Thyroid gland (tissue), 4 donors: Measurements from ENCODE around the gene ATP7B. TPM values are rescaled to one million over a fixed set of nuclear protein-coding genes. Genes with fewer than 3 reads are reported as not detected.

Experiments used
- DNase-seq, 2 donors: peaks; one replicate each; pipeline ENCODE4 v3.0.0-alpha.2; 2019
- H3K27ac ChIP-seq, 3 donors: fragments of 200-600 bp; sonication (generic); 1 replicate in 2 of 3; 2 replicates in 1 of 3; pipeline ENCODE4 v1.5.1; 2016 to 2019; ENCODE audit warnings: mild to moderate bottlenecking in 1 of 3, moderate library complexity in 1 of 3
- H3K27me3 ChIP-seq: fragments of 200-600 bp; sonication (generic); one replicate; pipeline ENCODE4 v1.5.1; 2019
- H3K36me3 ChIP-seq, 2 donors: fragments of 200-600 bp; sonication (generic); one replicate each; pipeline ENCODE4 v1.5.1; 2016 to 2019
- H3K4me1 ChIP-seq, 2 donors: fragments of 200-600 bp; sonication (generic); one replicate each; pipeline ENCODE4 v1.5.1; 2017 to 2019
- H3K4me3 ChIP-seq, 3 donors: fragments of 200-600 bp; sonication (generic); replicated peaks in 1 of 3; 1 replicate in 2 of 3; 2 replicates in 1 of 3; pipeline ENCODE4 v1.5.1; 2016; ENCODE audit warnings: mild to moderate bottlenecking in 1 of 3
- H3K9me3 ChIP-seq: fragments of 200-600 bp; sonication (generic); one replicate; pipeline ENCODE4 v1.5.1; 2017
- CTCF ChIP-seq, 6 experiments: fragments of 200-600 bp in 3 of 6; fragments of 450-650 bp in 3 of 6; sonication (generic) in 3 of 6; IDR thresholded peaks; one replicate each; pipeline ENCODE4 v1.5.1; 2016 to 2019; ENCODE audit warnings: antibody characterized with exemption in 6 of 6, mild to moderate bottlenecking in 2 of 6, inconsistent platforms in 1 of 6, moderate library complexity in 1 of 6
- POLR2A ChIP-seq, 2 donors: fragments of 450-650 bp; IDR thresholded peaks; one replicate each; pipeline ENCODE4 v1.6.1; 2017; ENCODE audit warnings: antibody characterized with exemption in 2 of 2, mild to moderate bottlenecking in 2 of 2, moderate library complexity in 1 of 2
- WGBS, 2 donors: methylation state at CpG; one replicate each; pipeline ENCODE4 v1.1.5; 2017; 5-methylcytosine and 5-hydroxymethylcytosine counted together
- intact Hi-C: fragments of 100-400 bp; cut with DNase I; formaldehyde crosslinking; loops from one replicate; pipeline ENCODE4 v1.15.1; 2023
- total RNA-seq, 4 donors: library from RNA; depleted of rRNA; stranded (reverse); fragments of >200 nt; gene quantifications; one replicate each; pipeline ENCODE4 v1.2.3, GENCODE V29; 2016

The ATP7B gene
- total RNA-seq, 4 donors from 2014 or later: 3.8 to 10.1 (median 5.6) TPM

- peaks cover 15 to 20% of the 10 kb centered on the region in 2 donors for H3K36me3 ChIP-seq
- TF ChIP-seq POLR2A (IDR thresholded peaks at IDR 0.05) (no peak), CTCF (IDR thresholded peaks at IDR 0.05) (no peak)
- no peaks in the 10 kb centered on the region for H3K9me3 ChIP-seq
- DNase-seq: no peak
- no peak overlapping the region for H3K4me3 ChIP-seq
- H3K27me3 ChIP-seq: no peaks in the 10 kb centered on the region
- no peak overlapping the region for H3K27ac ChIP-seq
- intact Hi-C loops: no loop called here
- H3K4me1 ChIP-seq: no peaks in the 10 kb centered on the region
- 98 to 99% methylated on average over 2 of the region's 2 CpGs for WGBS, 2 donors
Measured at GRCh38 chr13:52022356-52022755, 11.1 kb upstream of the ATP7B start.

- Histone ChIP-seq H3K27me3 (no peaks in the 10 kb centered on the region), H3K27ac (no peak overlapping the region), H3K36me3 (peaks cover 15 to 20% of the 10 kb centered on the region in 2 donors), H3K4me1 (no peaks in the 10 kb centered on the region), H3K4me3 (no peak overlapping the region), H3K9me3 (no peaks in the 10 kb centered on the region)
- intact Hi-C loops: no loop called here
- no peak for DNase-seq
- TF ChIP-seq POLR2A (IDR thresholded peaks at IDR 0.05) (no peak), CTCF (IDR thresholded peaks at IDR 0.05) (no peak)
- 93 to 94% methylated on average over 3 of the region's 3 CpGs for WGBS, 2 donors
Measured at GRCh38 chr13:52020191-52020590, 8.9 kb upstream of the ATP7B start.

GRCh38 chr13:52016296-52016695 lies 5.0 kb upstream of the ATP7B start:
- Histone ChIP-seq H3K4me1 (peaks cover 0 to 8% of the 10 kb centered on the region in 2 donors), H3K9me3 (no peaks in the 10 kb centered on the region), H3K27me3 (no peaks in the 10 kb centered on the region), H3K27ac (no peak overlapping the region), H3K4me3 (no peak overlapping the region), H3K36me3 (peaks cover 10 to 11% of the 10 kb centered on the region in 2 donors)
- intact Hi-C loops: loop anchor here (10.0 kb wide), 1 partner anchor 201 kb away; no protein-coding TSS in a partner anchor
- WGBS, 2 donors: 97 to 98% methylated on average over 3 of the region's 3 CpGs
- TF ChIP-seq POLR2A (IDR thresholded peaks at IDR 0.05): no peak
- TF ChIP-seq CTCF (IDR thresholded peaks at IDR 0.05): no peak
- no peak for DNase-seq

GRCh38 chr13:52012512-52012836 lies 1.2 kb upstream of the ATP7B start:
- TF ChIP-seq POLR2A (IDR thresholded peaks at IDR 0.05): no peak
- no peak for TF ChIP-seq CTCF (IDR thresholded peaks at IDR 0.05)
- no peak for DNase-seq
- Histone ChIP-seq H3K27me3 (no peaks in the 10 kb centered on the region), H3K4me1 (peaks cover 7 to 15% of the 10 kb centered on the region in 2 donors), H3K36me3 (no peaks in the 10 kb centered on the region), H3K9me3 (no peaks in the 10 kb centered on the region), H3K4me3 (peak overlapping the region; percentile 23 to 80 (median 74)), H3K27ac (peak overlapping the region in 1 of 3 donors; percentile 78)
- WGBS, 2 donors: 0 to 1% methylated on average over 8 of the region's 8 CpGs
- intact Hi-C loops: loop anchor here (10.0 kb wide), 1 partner anchor 198 kb away; no protein-coding TSS in a partner anchor

GRCh38 chr13:52011632-52012511 lies 622 bp upstream of the ATP7B start, which contains the start of gene ALG11:
ALG11 (plus strand) TSS chr13:52012398; CDS start chr13:52012419, 21 bp downstream.
- TF ChIP-seq CTCF (IDR thresholded peaks at IDR 0.05): peak in 1 of 6 experiments; percentile 2
- TF ChIP-seq POLR2A (IDR thresholded peaks at IDR 0.05): peak in 1 of 2 donors; percentile 46
- peak; percentile 100 for DNase-seq
- 0 to 2% methylated on average over 18 to 35 of the region's 82 CpGs for WGBS, 2 donors
- Histone ChIP-seq H3K27ac (peak within 1 kb of the TSS in 2 of 3 donors; percentile 34 to 78), H3K36me3 (no peaks in the 10 kb centered on the region), H3K4me1 (peaks cover 7 to 15% of the 10 kb centered on the region in 2 donors), H3K9me3 (no peaks in the 10 kb centered on the region), H3K27me3 (no peaks in the 10 kb centered on the region), H3K4me3 (peak within 1 kb of the TSS; percentile 74 to 97 (median 80))
- intact Hi-C loops: loop anchor here (10.0 kb wide), 1 partner anchor 197 kb away; no protein-coding TSS in a partner anchor
